Hepatocyte (in vitro differentiated cells): Measurements from ENCODE around the gene SVBP. TPM values are rescaled to one million over a fixed set of nuclear protein-coding genes. Genes with fewer than 3 reads are reported as not detected.

Source experiments
- DNase-seq: peaks from one replicate; pipeline ENCODE4 v3.0.0-alpha.2; 2016; ENCODE audit warnings: low spot score
- H2AFZ ChIP-seq: fragments of 200-600 bp; sonication (generic); 2 replicates; pipeline ENCODE4 v1.6.0; 2016; ENCODE audit warnings: antibody characterized with exemption, mild to moderate bottlenecking
- H3K27ac ChIP-seq: fragments of 200-600 bp; sonication (generic); 2 replicates; pipeline ENCODE4 v1.5.1; 2016; ENCODE audit warnings: mild to moderate bottlenecking
- H3K27me3 ChIP-seq: fragments of 200-600 bp; sonication (generic); 2 replicates; pipeline ENCODE4 v1.6.1; 2016
- H3K36me3 ChIP-seq: fragments of 200-600 bp; sonication (generic); replicated peaks from 2 replicates; pipeline ENCODE4 v1.5.1; 2016; ENCODE audit warnings: low read depth; ENCODE audit not compliant: insufficient read depth
- H3K4me1 ChIP-seq: fragments of 200-600 bp; sonication (generic); 2 replicates; pipeline ENCODE4 v1.5.1; 2016; ENCODE audit warnings: mild to moderate bottlenecking, moderate library complexity; ENCODE audit not compliant: insufficient read depth
- H3K4me2 ChIP-seq: fragments of 200-600 bp; sonication (generic); 2 replicates; pipeline ENCODE4 v1.6.0; 2016
- H3K4me3 ChIP-seq: fragments of 200-600 bp; sonication (generic); 2 replicates; pipeline ENCODE4 v1.5.1; 2016; ENCODE audit warnings: mild to moderate bottlenecking
- H3K79me2 ChIP-seq: fragments of 200-600 bp; sonication (generic); 2 replicates; pipeline ENCODE4 v1.6.0; 2017; ENCODE audit warnings: mild to moderate bottlenecking
- H3K9me2 ChIP-seq: fragments of 200-600 bp; sonication (generic); replicated peaks from 2 replicates; pipeline ENCODE4 v1.6.0; 2017; ENCODE audit warnings: mild to moderate bottlenecking; ENCODE audit not compliant: insufficient read depth
- H3K9me3 ChIP-seq: fragments of 200-600 bp; sonication (generic); 2 replicates; pipeline ENCODE4 v1.5.1; 2016; ENCODE audit warnings: low read depth, mild to moderate bottlenecking
- H4K20me1 ChIP-seq: fragments of 200-600 bp; sonication (generic); 2 replicates; pipeline ENCODE4 v1.6.0; 2016; ENCODE audit warnings: mild to moderate bottlenecking; ENCODE audit not compliant: insufficient read depth, poor library complexity, severe bottlenecking
- EZH2 ChIP-seq: fragments of 200-600 bp; sonication (generic); IDR thresholded peaks from 2 replicates; pipeline ENCODE4 v1.6.1; 2016; ENCODE audit warnings: antibody characterized with exemption, mild to moderate bottlenecking, borderline replicate concordance
- EZH2phosphoT487 ChIP-seq: fragments of 200-600 bp; sonication (generic); IDR thresholded peaks from one replicate; pipeline ENCODE4 v1.6.1; 2018; ENCODE audit warnings: antibody characterized with exemption, mild to moderate bottlenecking, low read depth, moderate library complexity; ENCODE audit not compliant: unreplicated experiment, severe bottlenecking
- WGBS: methylation state at CpG from one replicate; pipeline ENCODE4 v1.1.6; 2016; ENCODE audit warnings: low lambda C conversion rate; ENCODE audit errors: missing lambda C conversion rate; 5-methylcytosine and 5-hydroxymethylcytosine counted together
- polyA plus RNA-seq: library from polyadenylated mRNA; unstranded; fragments of >200 nt; fragmentation: Nextera tagmentation; extraction: Ambion mirVana; gene quantifications from 2 replicates; pipeline ENCODE4 v1.2.1, GENCODE V29; 2016
- total RNA-seq: library from RNA; depleted of rRNA; stranded (reverse); fragments of >200 nt; gene quantifications from 2 replicates; pipeline ENCODE4 v1.2.3, GENCODE V29; 2014
- TF ChIP-seq, protein P1 (sequence below): fragments of 200-600 bp; sonication (generic); IDR thresholded peaks from 2 replicates; pipeline ENCODE4 v1.5.1; 2016; ENCODE audit warnings: antibody characterized with exemption, mild to moderate bottlenecking; ENCODE audit not compliant: poor library complexity

The SVBP gene
- total and polyA plus RNA-seq, 2 experiments from 2014 or later = 49.6 to 56.8 TPM

DNA sequence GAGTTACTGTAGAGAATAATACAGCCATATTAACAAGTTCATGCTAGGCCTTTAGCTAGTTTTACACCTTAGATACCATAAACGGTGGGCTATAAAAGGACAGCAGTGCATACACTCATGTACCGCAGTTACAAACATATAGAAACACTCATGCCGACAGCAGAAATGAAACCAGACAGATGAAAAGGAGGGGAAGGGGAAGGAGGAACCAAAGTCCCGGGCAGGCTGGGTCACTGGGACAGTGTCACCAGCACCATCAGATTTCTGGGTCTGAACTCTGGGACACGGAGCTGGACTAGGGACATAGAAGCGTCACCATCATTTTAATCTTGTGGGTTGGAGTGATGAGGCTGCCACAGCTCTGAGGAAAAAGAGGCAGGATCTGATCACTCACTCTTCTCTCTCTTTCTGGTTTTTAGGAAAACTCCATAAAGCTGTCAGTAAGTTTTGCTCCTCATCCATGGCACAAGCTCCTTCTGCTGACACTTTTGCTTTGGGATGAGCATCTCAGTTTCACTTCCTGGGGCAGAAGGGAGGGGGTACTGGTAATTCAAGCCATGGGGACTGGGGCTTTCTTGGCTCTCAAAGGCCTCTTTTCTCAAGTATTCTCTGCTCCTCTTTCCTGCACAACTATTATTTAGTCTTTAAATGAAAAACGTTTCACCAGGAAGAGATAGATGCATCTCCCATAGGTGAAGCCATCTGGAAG lies 21.4 kb upstream of the SVBP start:
- Histone ChIP-seq H3K9me2 (no peaks in the 10 kb centered on the region), H3K9me3 (no peaks in the 10 kb centered on the region), H3K27me3 (no peaks in the 10 kb centered on the region), H3K27ac (no peak overlapping the region), H3K4me1 (no peaks in the 10 kb centered on the region), H3K79me2 (no peaks in the 10 kb centered on the region), H3K4me2 (no peak overlapping the region), H3K36me3 (no peaks in the 10 kb centered on the region), H3K4me3 (no peak overlapping the region), H4K20me1 (no peaks in the 10 kb centered on the region), H2AFZ (no peak overlapping the region)
- 88% methylated on average over 7 of the region's 7 CpGs for WGBS
- TF ChIP-seq EZH2phosphoT487 = no peak
- TF ChIP-seq, protein P1, sequence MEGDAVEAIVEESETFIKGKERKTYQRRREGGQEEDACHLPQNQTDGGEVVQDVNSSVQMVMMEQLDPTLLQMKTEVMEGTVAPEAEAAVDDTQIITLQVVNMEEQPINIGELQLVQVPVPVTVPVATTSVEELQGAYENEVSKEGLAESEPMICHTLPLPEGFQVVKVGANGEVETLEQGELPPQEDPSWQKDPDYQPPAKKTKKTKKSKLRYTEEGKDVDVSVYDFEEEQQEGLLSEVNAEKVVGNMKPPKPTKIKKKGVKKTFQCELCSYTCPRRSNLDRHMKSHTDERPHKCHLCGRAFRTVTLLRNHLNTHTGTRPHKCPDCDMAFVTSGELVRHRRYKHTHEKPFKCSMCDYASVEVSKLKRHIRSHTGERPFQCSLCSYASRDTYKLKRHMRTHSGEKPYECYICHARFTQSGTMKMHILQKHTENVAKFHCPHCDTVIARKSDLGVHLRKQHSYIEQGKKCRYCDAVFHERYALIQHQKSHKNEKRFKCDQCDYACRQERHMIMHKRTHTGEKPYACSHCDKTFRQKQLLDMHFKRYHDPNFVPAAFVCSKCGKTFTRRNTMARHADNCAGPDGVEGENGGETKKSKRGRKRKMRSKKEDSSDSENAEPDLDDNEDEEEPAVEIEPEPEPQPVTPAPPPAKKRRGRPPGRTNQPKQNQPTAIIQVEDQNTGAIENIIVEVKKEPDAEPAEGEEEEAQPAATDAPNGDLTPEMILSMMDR = no peak
- TF ChIP-seq EZH2 = no peak
- no peak for DNase-seq

DNA sequence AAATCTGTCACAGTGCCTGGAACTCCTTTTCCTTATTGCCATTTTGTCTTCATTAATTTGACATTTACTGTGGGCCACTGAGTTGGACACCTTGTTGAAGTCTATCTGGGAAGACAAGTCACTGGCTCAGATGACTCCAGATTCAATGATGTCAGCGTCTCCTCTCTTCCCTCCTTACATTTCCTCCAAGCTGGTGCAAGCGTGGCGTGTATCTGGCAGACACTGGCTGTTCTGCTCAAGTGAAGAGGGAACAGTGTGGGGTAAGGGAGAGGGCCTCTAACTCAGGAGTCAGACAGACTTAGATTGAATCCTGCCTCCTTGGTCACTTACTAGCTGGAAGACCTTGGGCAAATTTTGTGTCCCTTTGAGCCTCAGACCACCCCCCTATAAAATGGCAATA lies 20.5 kb upstream of the SVBP start:
- TF ChIP-seq EZH2phosphoT487 (no peak), EZH2 (no peak)
- TF ChIP-seq, protein P1 = no peak
- Histone ChIP-seq H3K79me2 (no peaks in the 10 kb centered on the region), H3K36me3 (no peaks in the 10 kb centered on the region), H3K9me3 (no peaks in the 10 kb centered on the region), H3K27me3 (no peaks in the 10 kb centered on the region), H3K4me1 (no peaks in the 10 kb centered on the region), H3K4me2 (no peak overlapping the region), H4K20me1 (no peaks in the 10 kb centered on the region), H2AFZ (no peak overlapping the region), H3K9me2 (no peaks in the 10 kb centered on the region), H3K4me3 (no peak overlapping the region), H3K27ac (no peak overlapping the region)
- DNase-seq = no peak
- 56% methylated on average over 3 of the region's 3 CpGs for WGBS

DNA sequence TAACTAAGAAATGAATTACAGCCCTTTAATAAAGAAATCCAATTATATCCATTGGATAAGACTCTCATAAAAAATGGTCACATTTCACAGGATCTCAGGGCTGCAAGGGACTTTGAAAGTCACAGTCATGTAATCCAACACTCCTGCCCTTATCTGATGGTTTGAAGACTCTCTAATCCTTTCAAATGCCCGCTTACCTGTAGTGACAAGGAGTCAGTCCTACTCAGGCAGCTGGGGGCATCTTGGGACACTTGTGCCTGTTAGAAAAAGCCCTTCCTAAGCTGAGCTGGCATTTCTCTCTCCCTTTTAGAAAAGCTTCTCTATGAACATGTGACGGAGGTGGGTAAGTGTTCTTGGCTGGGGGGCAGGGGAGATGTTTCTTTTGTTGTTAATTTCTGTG lies 18.2 kb upstream of the SVBP start:
- Histone ChIP-seq H4K20me1 (no peaks in the 10 kb centered on the region), H3K9me3 (no peaks in the 10 kb centered on the region), H3K4me2 (no peak overlapping the region), H3K4me1 (no peaks in the 10 kb centered on the region), H3K27ac (no peak overlapping the region), H3K9me2 (no peaks in the 10 kb centered on the region), H2AFZ (no peak overlapping the region), H3K4me3 (no peak overlapping the region), H3K36me3 (no peaks in the 10 kb centered on the region), H3K79me2 (no peaks in the 10 kb centered on the region), H3K27me3 (no peaks in the 10 kb centered on the region)
- 78% methylated on average over 2 of the region's 2 CpGs for WGBS
- TF ChIP-seq EZH2phosphoT487 (no peak), EZH2 (no peak)
- TF ChIP-seq, protein P1 = no peak
- no peak for DNase-seq
